Ovary (tissue), 9 donors: ENCODE measurements around the gene DHRS12. TPM values are rescaled to one million over a fixed set of nuclear protein-coding genes. Genes with fewer than 3 reads are reported as not detected.

Experiments used
- DNase-seq, 5 donors: peaks; one replicate each; pipeline ENCODE4 v3.0.0-alpha.2; 2019 to 2020
- H3K27ac ChIP-seq, 2 donors: fragments of 200-600 bp; one replicate each; pipeline versions ENCODE4 v1.5.1 to v1.8.0; 2019 to 2022
- H3K27me3 ChIP-seq: fragments of 200-600 bp; one replicate; pipeline ENCODE4 v1.8.0; 2022
- H3K36me3 ChIP-seq: fragments of 200-600 bp; sonication (generic); one replicate; pipeline ENCODE4 v1.5.1; 2019
- H3K4me1 ChIP-seq: one replicate; pipeline ENCODE4 v1.8.1; 2013; ENCODE audit warnings: mild to moderate bottlenecking, moderate library complexity; ENCODE audit not compliant: insufficient read depth
- H3K4me3 ChIP-seq: fragments of 200-600 bp; sonication (generic); one replicate; pipeline ENCODE4 v1.5.1; 2017
- H3K9me3 ChIP-seq, 2 donors: fragments of 200-600 bp in 1 of 2; sonication (generic) in 1 of 2; one replicate each; pipeline versions ENCODE4 v1.5.1 to v1.8.1; 2013 to 2019; ENCODE audit warnings: mild to moderate bottlenecking in 1 of 2, moderate library complexity in 1 of 2
- CTCF ChIP-seq, 3 donors: fragments of 450-650 bp in 2 of 3; fragments of 200-600 bp in 1 of 3; IDR thresholded peaks; one replicate each; pipeline versions ENCODE4 v1.5.1 to v1.8.0; 2016 to 2022; ENCODE audit warnings: antibody characterized with exemption in 3 of 3, mild to moderate bottlenecking in 1 of 3
- EP300 ChIP-seq: sonication (generic); formaldehyde crosslinking; IDR thresholded peaks from one replicate; pipeline ENCODE4 v1.6.1; 2017; ENCODE audit warnings: antibody characterized with exemption
- POLR2A ChIP-seq: fragments of 450-650 bp; IDR thresholded peaks from one replicate; pipeline ENCODE4 v1.6.1; 2017; ENCODE audit warnings: antibody characterized with exemption, mild to moderate bottlenecking, moderate library complexity
- WGBS, 3 donors: extraction: QIAGEN DNeasy Blood & Tissue Kit in 1 of 3; methylation state at CpG; one replicate each; pipeline versions ENCODE4 v1.1.5 to v1.1.7; 2013 to 2017; 5-methylcytosine and 5-hydroxymethylcytosine counted together
- intact Hi-C, 4 donors: fragments of 100-400 bp; cut with DNase I; formaldehyde crosslinking; loops; one replicate each; pipeline versions ENCODE4 v1.11.0 to v1.15.1; 2022 to 2023
- polyA plus RNA-seq, 2 donors: library from polyadenylated mRNA; stranded (reverse); fragments of 200-250 nt in 1 of 2; fragments of 350-450 nt in 1 of 2; fragmentation: Illumina TruSeq in 1 of 2; extraction: RNeasy Lipid Tissue Mini Kit (QIAGEN cat#74804) in 1 of 2; gene quantifications; one replicate each; pipeline ENCODE4 v1.2.3, GENCODE V29; 2013 to 2014
- total RNA-seq, 7 donors: library from RNA; depleted of rRNA in 2 of 7; stranded (reverse); fragments of >200 nt in 2 of 7; fragmentation: NEBNext Ultra II Directional in 3 of 7; extraction: Animal tissue kit (Norgen Biotek cat#: 25700) in 3 of 7; gene quantifications; one replicate each; pipeline versions ENCODE4 v1.1.0 to v1.2.4, GENCODE V29; 2016 to 2023
- donor health status: DM: no; HTN: no; CAD: no; lungs with moderate emphysema.
- donor health status: DM: no; HTN: no; CAD: no.
- donor health status: Bipolar disorder and iron deficiency.
- donor health status: DM: yes; HTN: yes; CAD: no.
- donor health status: DM: no; HTN: no; CAD: no.
- donor health status: DM: yes; HTN: yes; CAD: no.

Gene DHRS12
- total and polyA plus RNA-seq, 9 donors, result 9.7 to 29.1 (median 18.3) TPM

GRCh38 chr13:51800486-51800885 is 3.5 kb downstream of the DHRS12 start:
- H3K4me1 ChIP-seq, result peaks cover 22% of the 10 kb centered on the region
- 75 to 88% (median 85%) methylated on average over 5 of the region's 5 CpGs for WGBS, 3 donors
- TF ChIP-seq POLR2A (no peak), CTCF (IDR thresholded peaks at IDR 0.05) (no peak), EP300 (no peak)
- H3K27me3 ChIP-seq, result no peaks in the 10 kb centered on the region
- no peaks in the 10 kb centered on the region for H3K9me3 ChIP-seq
- H3K4me3 ChIP-seq, result no peak overlapping the region
- no peaks in the 10 kb centered on the region for H3K36me3 ChIP-seq
- no peak for DNase-seq
- intact Hi-C loops, result loop anchor here in 3 of 4 donors (10.0 kb wide), 3 partner anchors 66 to 346 kb away; partner anchors contain the start of genes WDFY2 (in 3 of the 3) and INTS6 (in 1 of the 3)
- H3K27ac ChIP-seq, result no peak overlapping the region

DNA sequence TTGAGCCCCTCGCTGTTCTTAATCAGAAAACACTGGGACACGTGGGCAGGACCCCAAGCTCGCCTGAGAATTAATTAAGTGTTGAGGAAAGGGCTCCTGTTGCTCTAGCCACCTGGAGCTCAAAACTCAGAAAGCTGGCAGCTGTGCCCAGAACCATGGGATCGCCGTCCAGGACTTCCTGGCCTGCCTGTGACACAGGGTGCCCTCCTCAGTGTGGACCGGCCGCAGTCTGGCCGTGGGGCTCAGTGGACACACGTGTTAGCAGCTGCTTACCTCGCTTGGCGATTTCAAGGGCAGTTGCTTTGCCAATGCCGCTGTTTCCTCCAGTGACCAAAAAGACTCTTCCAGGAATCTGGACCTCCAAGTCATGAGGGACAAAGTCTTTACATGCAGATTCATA is 4.7 kb downstream of the DHRS12 start:
- no peaks in the 10 kb centered on the region for H3K27me3 ChIP-seq
- H3K36me3 ChIP-seq, result no peaks in the 10 kb centered on the region
- DNase-seq, result no peak
- H3K9me3 ChIP-seq, result no peaks in the 10 kb centered on the region
- 91 to 92% (median 91%) methylated on average over 12 of the region's 12 CpGs for WGBS, 3 donors
- H3K27ac ChIP-seq, result no peak overlapping the region
- TF ChIP-seq EP300 (no peak), CTCF (IDR thresholded peaks at IDR 0.05) (no peak), POLR2A (no peak)
- intact Hi-C loops, result no loop called here
- no peak overlapping the region for H3K4me3 ChIP-seq
- H3K4me1 ChIP-seq, result peaks cover 20% of the 10 kb centered on the region

- 78 to 82% (median 79%) methylated on average over 12 of the region's 12 CpGs for WGBS, 3 donors
Observed at GRCh38 chr13:51797664-51798488, 6.1 kb downstream of the DHRS12 start.

GRCh38 chr13:51796546-51796945 is 7.4 kb downstream of the DHRS12 start:
- H3K36me3 ChIP-seq, result no peaks in the 10 kb centered on the region
- no peak overlapping the region for H3K27ac ChIP-seq
- H3K4me3 ChIP-seq, result no peak overlapping the region
- 74 to 85% (median 77%) methylated on average over 7 of the region's 7 CpGs for WGBS, 3 donors
- TF ChIP-seq CTCF (IDR thresholded peaks at IDR 0.05) (no peak), EP300 (no peak), POLR2A (no peak)
- DNase-seq, result no peak
- no peaks in the 10 kb centered on the region for H3K9me3 ChIP-seq
- intact Hi-C loops, result no loop called here
- H3K27me3 ChIP-seq, result no peaks in the 10 kb centered on the region
- peaks cover 8% of the 10 kb centered on the region for H3K4me1 ChIP-seq

More at GRCh38 chr13:51797664-51798488, 6.1 kb downstream of the DHRS12 start:
- DNase-seq, result no peak
- TF ChIP-seq EP300, result no peak
- TF ChIP-seq POLR2A, result no peak
- TF ChIP-seq CTCF (IDR thresholded peaks at IDR 0.05), result peak in 1 of 3 donors; percentile 14
- no peak overlapping the region for H3K4me3 ChIP-seq
- peaks cover 14% of the 10 kb centered on the region for H3K4me1 ChIP-seq
- no peaks in the 10 kb centered on the region for H3K36me3 ChIP-seq
- H3K27ac ChIP-seq, result no peak overlapping the region
- no peaks in the 10 kb centered on the region for H3K9me3 ChIP-seq
- intact Hi-C loops, result no loop called here
- no peaks in the 10 kb centered on the region for H3K27me3 ChIP-seq
